Smooth muscle cell (in vitro differentiated cells): ENCODE results near the gene AURKA. TPM values are rescaled to one million over a fixed set of nuclear protein-coding genes. Genes with fewer than 3 reads are reported as not detected.

Experiments used
- DNase-seq: peaks from one replicate; lab custom pipeline; 2025; ENCODE audit not compliant: unreplicated experiment; lab: John Stamatoyannopoulos, UW
- H2AFZ ChIP-seq: fragments of 200-600 bp; sonication (generic); 2 replicates; pipeline ENCODE4 v1.6.0; 2016; ENCODE audit warnings: antibody characterized with exemption, low read depth, mild to moderate bottlenecking
- H3F3A ChIP-seq: fragments of 200-600 bp; sonication (generic); 2 replicates; pipeline ENCODE4 v1.6.0; 2017; ENCODE audit warnings: antibody characterized with exemption, low read depth
- H3K27ac ChIP-seq: fragments of 200-600 bp; sonication (generic); 2 replicates; pipeline ENCODE4 v1.5.1; 2016; ENCODE audit warnings: low read depth, mild to moderate bottlenecking
- H3K27me3 ChIP-seq: fragments of 200-600 bp; sonication (generic); 2 replicates; pipeline ENCODE4 v1.6.1; 2016; ENCODE audit warnings: low read depth, mild to moderate bottlenecking
- H3K36me3 ChIP-seq: fragments of 200-600 bp; sonication (generic); 2 replicates; pipeline ENCODE4 v1.5.1; 2016; ENCODE audit warnings: low read depth
- H3K4me1 ChIP-seq: fragments of 200-600 bp; sonication (generic); 2 replicates; pipeline ENCODE4 v1.5.1; 2016; ENCODE audit warnings: low read depth
- H3K4me2 ChIP-seq: fragments of 200-600 bp; sonication (generic); 2 replicates; pipeline ENCODE4 v1.6.0; 2016; ENCODE audit warnings: mild to moderate bottlenecking
- H3K4me3 ChIP-seq: fragments of 200-600 bp; sonication (generic); 2 replicates; pipeline ENCODE4 v1.5.1; 2016; ENCODE audit warnings: mild to moderate bottlenecking
- H3K79me2 ChIP-seq: fragments of 200-600 bp; sonication (generic); 2 replicates; pipeline ENCODE4 v1.6.0; 2016; ENCODE audit warnings: low read depth, mild to moderate bottlenecking
- H3K9ac ChIP-seq: fragments of 200-600 bp; sonication (generic); 2 replicates; pipeline ENCODE4 v1.6.0; 2016; ENCODE audit warnings: low read depth
- H3K9me3 ChIP-seq: fragments of 200-600 bp; sonication (generic); replicated peaks from 2 replicates; pipeline ENCODE4 v1.5.1; 2016; ENCODE audit warnings: low read depth
- H4K20me1 ChIP-seq: fragments of 200-600 bp; sonication (generic); 2 replicates; pipeline ENCODE4 v1.6.0; 2016; ENCODE audit warnings: low read depth
- whole genome bisulfite sequencing: methylation state at CpG from one replicate; pipeline ENCODE4 v1.1.7; 2016; ENCODE audit warnings: low lambda C conversion rate; 5-methylcytosine and 5-hydroxymethylcytosine counted together
- polyA plus RNA-seq: library from polyadenylated mRNA; unstranded; fragments of >200 nt; fragmentation: Nextera tagmentation; extraction: Ambion mirVana; gene quantifications from 2 replicates; pipeline ENCODE4 v1.2.1, GENCODE V29; 2016
- total RNA-seq: library from RNA; depleted of rRNA; stranded (reverse); fragments of >200 nt; gene quantifications from 2 replicates; pipeline ENCODE4 v1.2.3, GENCODE V29; 2014
- TF ChIP-seq, protein P1 (sequence below): fragments of 200-600 bp; sonication (generic); IDR thresholded peaks from 2 replicates; pipeline ENCODE4 v1.5.1; 2017; ENCODE audit warnings: borderline replicate concordance, mild to moderate bottlenecking, antibody characterized with exemption; ENCODE audit not compliant: insufficient read depth, poor library complexity, severe bottlenecking

AURKA gene
- total and polyA plus RNA-seq, 2 experiments from 2014 or later: 12.7 to 13.9 TPM

DNA sequence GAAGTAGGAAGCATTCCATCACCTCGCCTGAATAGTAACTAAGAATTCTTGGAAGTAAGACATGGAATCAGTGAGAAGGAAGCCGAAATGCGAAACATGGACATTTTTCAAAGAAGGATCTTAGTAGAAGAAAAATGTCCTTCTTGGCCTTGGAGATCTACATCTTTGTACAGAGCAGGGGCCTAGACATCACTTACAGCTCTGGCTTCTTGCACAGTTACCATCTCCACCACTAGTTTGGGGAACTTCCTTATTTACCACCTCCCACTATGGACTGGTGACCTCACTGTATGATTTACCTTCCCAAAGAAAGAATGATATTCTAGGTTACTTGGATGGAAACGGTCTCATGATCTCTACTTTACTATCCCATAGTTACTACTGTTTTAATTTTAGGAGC is 35.8 kb upstream of the AURKA start:
- Histone ChIP-seq H3K79me2 (no peaks in the 10 kb centered on the region), H3K27ac (no peak overlapping the region)

DNA sequence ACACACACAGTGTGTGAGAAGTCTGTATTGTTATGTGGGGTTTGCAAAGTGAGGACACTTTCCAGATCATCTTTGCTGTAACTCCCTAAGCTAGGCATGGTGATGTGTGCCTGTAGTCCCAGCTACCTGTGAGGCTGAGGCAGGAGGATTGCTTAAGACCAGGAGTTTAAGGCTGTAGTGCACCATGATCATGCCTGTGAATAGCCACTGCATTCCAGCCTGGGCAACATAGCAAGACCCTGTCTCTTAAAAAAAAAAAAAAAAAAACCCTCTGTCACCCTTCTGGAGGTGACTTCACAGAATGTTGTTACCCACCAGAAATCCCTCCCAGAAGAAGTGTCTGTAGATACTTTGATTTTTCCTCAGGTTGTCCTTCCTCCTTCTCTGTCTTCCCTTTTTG is 34.9 kb upstream of the AURKA start:
- no peaks in the 10 kb centered on the region for H3K79me2 ChIP-seq
- no peak overlapping the region for H3K27ac ChIP-seq
- H3K4me1 ChIP-seq: no peaks in the 10 kb centered on the region
- DNase-seq: no peak
- H4K20me1 ChIP-seq: no peaks in the 10 kb centered on the region
- H3K4me3 ChIP-seq: no peak overlapping the region
- no peak overlapping the region for H3K4me2 ChIP-seq
- peaks cover 5% of the 10 kb centered on the region for H3F3A ChIP-seq
- TF ChIP-seq, protein P1, sequence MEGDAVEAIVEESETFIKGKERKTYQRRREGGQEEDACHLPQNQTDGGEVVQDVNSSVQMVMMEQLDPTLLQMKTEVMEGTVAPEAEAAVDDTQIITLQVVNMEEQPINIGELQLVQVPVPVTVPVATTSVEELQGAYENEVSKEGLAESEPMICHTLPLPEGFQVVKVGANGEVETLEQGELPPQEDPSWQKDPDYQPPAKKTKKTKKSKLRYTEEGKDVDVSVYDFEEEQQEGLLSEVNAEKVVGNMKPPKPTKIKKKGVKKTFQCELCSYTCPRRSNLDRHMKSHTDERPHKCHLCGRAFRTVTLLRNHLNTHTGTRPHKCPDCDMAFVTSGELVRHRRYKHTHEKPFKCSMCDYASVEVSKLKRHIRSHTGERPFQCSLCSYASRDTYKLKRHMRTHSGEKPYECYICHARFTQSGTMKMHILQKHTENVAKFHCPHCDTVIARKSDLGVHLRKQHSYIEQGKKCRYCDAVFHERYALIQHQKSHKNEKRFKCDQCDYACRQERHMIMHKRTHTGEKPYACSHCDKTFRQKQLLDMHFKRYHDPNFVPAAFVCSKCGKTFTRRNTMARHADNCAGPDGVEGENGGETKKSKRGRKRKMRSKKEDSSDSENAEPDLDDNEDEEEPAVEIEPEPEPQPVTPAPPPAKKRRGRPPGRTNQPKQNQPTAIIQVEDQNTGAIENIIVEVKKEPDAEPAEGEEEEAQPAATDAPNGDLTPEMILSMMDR: no peak
- no peak overlapping the region for H3K9ac ChIP-seq
- H3K27me3 ChIP-seq: no peaks in the 10 kb centered on the region
- H2AFZ ChIP-seq: no peak overlapping the region
- H3K9me3 ChIP-seq: no peaks in the 10 kb centered on the region
- no peaks in the 10 kb centered on the region for H3K36me3 ChIP-seq

More for the DNA sequence above, 35.8 kb upstream of the AURKA start:
- no peaks in the 10 kb centered on the region for H3K9me3 ChIP-seq
- H3K9ac ChIP-seq: no peak overlapping the region
- no peaks in the 10 kb centered on the region for H3K4me1 ChIP-seq
- no peaks in the 10 kb centered on the region for H3K36me3 ChIP-seq
- no peak for DNase-seq
- 94% methylated on average over 4 of the region's 4 CpGs for WGBS
- no peak overlapping the region for H2AFZ ChIP-seq
- H3K4me3 ChIP-seq: no peak overlapping the region
- H3K4me2 ChIP-seq: no peak overlapping the region
- TF ChIP-seq, protein P1: no peak
- no peaks in the 10 kb centered on the region for H4K20me1 ChIP-seq
- no peaks in the 10 kb centered on the region for H3F3A ChIP-seq
- no peaks in the 10 kb centered on the region for H3K27me3 ChIP-seq

- Histone ChIP-seq H3F3A (peaks cover 7% of the 10 kb centered on the region), H3K4me3 (no peak overlapping the region), H2AFZ (no peak overlapping the region), H3K9ac (no peak overlapping the region), H3K79me2 (no peaks in the 10 kb centered on the region), H4K20me1 (no peaks in the 10 kb centered on the region), H3K4me2 (no peak overlapping the region), H3K27ac (no peak overlapping the region), H3K27me3 (no peaks in the 10 kb centered on the region), H3K4me1 (no peaks in the 10 kb centered on the region), H3K9me3 (no peaks in the 10 kb centered on the region), H3K36me3 (no peaks in the 10 kb centered on the region)
- 88% methylated on average over 9 of the region's 9 CpGs for WGBS
- TF ChIP-seq, protein P1: no peak
- no peak for DNase-seq
Measured at GRCh38 chr20:56426026-56426425, 34.0 kb upstream of the AURKA start.

GRCh38 chr20:56424931-56425330 is 32.9 kb upstream of the AURKA start:
- Histone ChIP-seq H3K27me3 (no peaks in the 10 kb centered on the region), H3K4me2 (no peak overlapping the region), H3K27ac (no peak overlapping the region), H3K4me1 (no peaks in the 10 kb centered on the region), H2AFZ (no peak overlapping the region), H4K20me1 (no peaks in the 10 kb centered on the region), H3K9me3 (no peaks in the 10 kb centered on the region), H3K4me3 (no peak overlapping the region), H3K79me2 (no peaks in the 10 kb centered on the region), H3K9ac (no peak overlapping the region), H3F3A (peaks cover 7% of the 10 kb centered on the region), H3K36me3 (no peaks in the 10 kb centered on the region)
- TF ChIP-seq, protein P1: no peak
- WGBS: 87% methylated on average over 1 of the region's 1 CpG
- DNase-seq: no peak
